Thymus (tissue), 11 donors: ENCODE data around the gene ZNF277. TPM values are rescaled to one million over a fixed set of nuclear protein-coding genes. Genes with fewer than 3 reads are reported as not detected.

Source experiments
- DNase-seq, 9 donors: peaks; one replicate each; pipeline ENCODE4 v3.0.0-alpha.2; 2013; ENCODE audit warnings: low spot score in 9 of 9, low read depth in 6 of 9, missing footprints in 1 of 9
- H3K27ac ChIP-seq, 2 donors: one replicate each; pipeline ENCODE4 v1.5.1; 2013; ENCODE audit warnings: control low read depth in 1 of 2, low read depth in 1 of 2, low read length in 1 of 2, mild to moderate bottlenecking in 1 of 2, moderate library complexity in 1 of 2
- H3K27me3 ChIP-seq, 2 donors: one replicate each; pipeline ENCODE4 v1.5.1; 2013; ENCODE audit warnings: low read length in 1 of 2; ENCODE audit not compliant: control insufficient read depth in 2 of 2, insufficient read depth in 1 of 2
- H3K36me3 ChIP-seq, 2 donors: one replicate each; pipeline ENCODE4 v1.5.1; 2013; ENCODE audit warnings: low read length in 1 of 2, mild to moderate bottlenecking in 1 of 2, moderate library complexity in 1 of 2; ENCODE audit not compliant: control insufficient read depth in 2 of 2, insufficient read depth in 2 of 2
- H3K4me1 ChIP-seq, 2 donors: one replicate each; pipeline ENCODE4 v1.5.1; 2013; ENCODE audit warnings: low read length in 2 of 2; ENCODE audit not compliant: control insufficient read depth in 2 of 2, insufficient read depth in 2 of 2
- H3K4me3 ChIP-seq, 2 donors: one replicate each; pipeline ENCODE4 v1.5.1; 2013; ENCODE audit warnings: low read length in 2 of 2, control low read depth in 1 of 2, mild to moderate bottlenecking in 1 of 2
- H3K9me3 ChIP-seq, 2 donors: one replicate each; pipeline ENCODE4 v1.5.1; 2013; ENCODE audit warnings: low read length in 1 of 2, mild to moderate bottlenecking in 1 of 2; ENCODE audit not compliant: control insufficient read depth in 2 of 2, insufficient read depth in 1 of 2
- WGBS: extraction: QIAGEN DNeasy Blood & Tissue Kit; methylation state at CpG from one replicate; pipeline ENCODE4 v1.1.7; 2013; 5-methylcytosine and 5-hydroxymethylcytosine counted together
- polyA plus RNA-seq: library from polyadenylated mRNA; stranded (reverse); fragments of 200-250 nt; gene quantifications from one replicate; pipeline ENCODE4 v1.2.3, GENCODE V29; 2013
- total RNA-seq: library from RNA; stranded (reverse); fragments of 120-200 nt; gene quantifications from one replicate; pipeline ENCODE4 v1.2.4, GENCODE V29; 2013
- donor health status: healthy.

ZNF277 gene
- total and polyA plus RNA-seq, 2 donors = 29.7 to 32.3 TPM

- H3K27me3 ChIP-seq = no peaks in the 10 kb centered on the region
These were observed 144.1 kb downstream of the ZNF277 start for GRCh38 chr7:112350585-112350984.

DNA sequence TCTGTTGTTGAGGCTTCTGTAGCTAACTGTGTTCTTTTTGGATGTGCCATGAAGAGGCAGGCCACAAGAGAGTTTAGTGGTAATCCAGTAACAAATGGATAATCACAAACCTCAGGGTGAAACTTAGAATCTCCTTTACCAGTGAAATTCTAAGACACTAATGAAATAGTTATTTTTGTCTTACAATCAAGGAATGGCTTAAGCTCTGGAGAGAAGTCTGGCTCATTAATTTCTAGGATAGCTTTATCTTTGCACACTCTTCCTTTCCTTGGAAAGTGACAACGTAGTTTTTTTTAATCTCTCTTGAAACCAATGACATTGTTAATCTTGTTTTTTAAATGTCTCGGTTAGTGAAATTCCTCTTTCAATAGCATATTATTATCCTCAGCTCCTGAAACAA is 150.1 kb downstream of the ZNF277 start:
- Histone ChIP-seq H3K36me3 (no peaks in the 10 kb centered on the region), H3K4me1 (no peaks in the 10 kb centered on the region), H3K4me3 (no peak overlapping the region), H3K9me3 (no peaks in the 10 kb centered on the region), H3K27ac (no peak overlapping the region), H3K27me3 (no peaks in the 10 kb centered on the region)
- no peak for DNase-seq
- 93% methylated on average over 2 of the region's 2 CpGs for WGBS

More at GRCh38 chr7:112350585-112350984, 144.1 kb downstream of the ZNF277 start:
- no peak overlapping the region for H3K27ac ChIP-seq
- no peaks in the 10 kb centered on the region for H3K9me3 ChIP-seq
- DNase-seq = no peak
- H3K4me3 ChIP-seq = no peak overlapping the region
- 99% methylated on average over 1 of the region's 1 CpG for WGBS
- no peaks in the 10 kb centered on the region for H3K36me3 ChIP-seq
- no peaks in the 10 kb centered on the region for H3K4me1 ChIP-seq

DNA sequence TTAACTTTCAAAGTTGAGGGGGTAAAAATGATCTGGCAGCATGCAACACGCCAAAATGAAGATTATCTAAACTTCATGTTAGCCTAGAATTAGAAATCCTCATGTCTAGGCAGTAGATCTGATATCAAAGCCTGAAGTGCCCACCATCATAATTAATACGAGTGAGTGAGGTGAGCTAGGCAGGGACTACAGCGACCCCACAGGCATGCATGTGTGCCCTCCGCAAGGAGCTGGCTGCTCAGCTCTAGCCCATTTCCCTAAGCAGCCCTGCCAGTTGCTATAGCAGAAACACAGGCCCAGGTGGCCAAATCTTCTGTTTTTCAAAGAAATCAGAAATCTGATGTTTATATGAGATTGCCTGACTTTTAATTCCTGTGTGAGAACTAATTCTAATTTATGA is 150.6 kb downstream of the ZNF277 start:
- Histone ChIP-seq H3K27ac (no peak overlapping the region), H3K27me3 (no peaks in the 10 kb centered on the region), H3K4me3 (no peak overlapping the region), H3K36me3 (no peaks in the 10 kb centered on the region), H3K9me3 (no peaks in the 10 kb centered on the region), H3K4me1 (no peaks in the 10 kb centered on the region)
- 85% methylated on average over 4 of the region's 4 CpGs for WGBS
- DNase-seq = no peak

- Histone ChIP-seq H3K27me3 (no peaks in the 10 kb centered on the region), H3K36me3 (no peaks in the 10 kb centered on the region), H3K27ac (no peak overlapping the region), H3K4me1 (no peaks in the 10 kb centered on the region), H3K4me3 (no peak overlapping the region), H3K9me3 (no peaks in the 10 kb centered on the region)
- DNase-seq = no peak
These were observed 152.0 kb downstream of the ZNF277 start for GRCh38 chr7:112358513-112358912.

DNA sequence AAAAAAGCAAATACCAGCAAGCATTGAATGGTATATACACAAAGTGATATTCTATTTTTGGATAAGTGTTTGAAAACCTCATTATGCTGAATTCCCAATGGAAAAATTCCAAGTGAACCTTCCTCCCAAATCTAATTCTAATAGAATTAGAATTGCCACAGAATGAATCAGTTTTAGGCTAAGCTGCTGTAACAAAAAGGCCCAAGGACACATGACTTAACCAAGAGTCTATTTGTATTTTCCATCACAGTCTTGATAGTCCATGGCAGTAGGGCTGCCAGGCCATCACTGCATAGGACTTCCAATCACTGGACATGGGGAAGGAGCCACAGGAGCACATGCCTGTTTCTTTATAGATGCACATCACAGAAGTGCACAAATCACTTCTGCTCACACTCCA is 152.6 kb downstream of the ZNF277 start:
- DNase-seq = no peak
- Histone ChIP-seq H3K36me3 (no peaks in the 10 kb centered on the region), H3K9me3 (no peaks in the 10 kb centered on the region), H3K27ac (no peak overlapping the region), H3K27me3 (no peaks in the 10 kb centered on the region), H3K4me3 (no peak overlapping the region), H3K4me1 (no peaks in the 10 kb centered on the region)

- Histone ChIP-seq H3K4me1 (no peaks in the 10 kb centered on the region), H3K36me3 (no peaks in the 10 kb centered on the region), H3K9me3 (no peaks in the 10 kb centered on the region), H3K4me3 (no peak overlapping the region), H3K27ac (no peak overlapping the region), H3K27me3 (no peaks in the 10 kb centered on the region)
- no peak for DNase-seq
- WGBS = 94% methylated on average over 8 of the region's 8 CpGs
These were observed 154.2 kb downstream of the ZNF277 start for GRCh38 chr7:112360681-112361080.

- Histone ChIP-seq H3K9me3 (no peaks in the 10 kb centered on the region), H3K4me3 (no peak overlapping the region), H3K27ac (no peak overlapping the region), H3K27me3 (no peaks in the 10 kb centered on the region), H3K36me3 (no peaks in the 10 kb centered on the region), H3K4me1 (no peaks in the 10 kb centered on the region)
- 95% methylated on average over 3 of the region's 3 CpGs for WGBS
- DNase-seq = no peak
These were observed 154.7 kb downstream of the ZNF277 start for GRCh38 chr7:112361154-112361553.

GRCh38 chr7:112362053-112362650 is 155.7 kb downstream of the ZNF277 start:
- no peaks in the 10 kb centered on the region for H3K27me3 ChIP-seq
- WGBS = 92% methylated on average over 2 of the region's 2 CpGs
- no peak overlapping the region for H3K27ac ChIP-seq
- H3K36me3 ChIP-seq = no peaks in the 10 kb centered on the region
- no peak for DNase-seq
- H3K4me1 ChIP-seq = no peaks in the 10 kb centered on the region
- H3K4me3 ChIP-seq = no peak overlapping the region
- H3K9me3 ChIP-seq = no peaks in the 10 kb centered on the region

- Histone ChIP-seq H3K27me3 (no peaks in the 10 kb centered on the region), H3K36me3 (no peaks in the 10 kb centered on the region), H3K27ac (no peak overlapping the region), H3K4me3 (no peak overlapping the region), H3K9me3 (no peaks in the 10 kb centered on the region), H3K4me1 (no peaks in the 10 kb centered on the region)
- DNase-seq = no peak
- WGBS = 89% methylated on average over 8 of the region's 8 CpGs
These were observed 156.2 kb downstream of the ZNF277 start for GRCh38 chr7:112362731-112363131.

DNA sequence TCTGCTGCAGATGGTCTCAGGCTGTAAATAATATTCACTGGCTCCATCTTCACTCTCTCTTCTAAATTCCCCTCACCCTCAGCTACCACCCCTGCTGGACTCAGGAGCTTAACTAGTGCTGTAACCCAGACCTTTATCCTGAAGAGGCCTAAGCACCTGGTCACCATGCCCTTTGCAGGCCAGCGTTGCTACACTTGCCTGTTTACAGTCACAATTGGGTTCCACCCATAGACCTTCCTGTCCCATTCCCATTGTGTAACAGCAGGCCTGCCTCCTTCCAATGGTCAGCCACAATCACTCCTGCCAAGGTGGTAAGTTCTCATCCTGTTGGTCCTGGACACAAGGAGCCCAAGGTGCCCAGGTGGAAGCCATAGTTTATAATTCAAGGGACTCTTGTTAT is 157.9 kb downstream of the ZNF277 start:
- Histone ChIP-seq H3K36me3 (no peaks in the 10 kb centered on the region), H3K9me3 (no peaks in the 10 kb centered on the region), H3K4me1 (no peaks in the 10 kb centered on the region), H3K27ac (no peak overlapping the region), H3K27me3 (no peaks in the 10 kb centered on the region), H3K4me3 (no peak overlapping the region)
- WGBS = 98% methylated on average over 1 of the region's 1 CpG
- no peak for DNase-seq
